Tibial nerve (tissue), 4 donors: ENCODE results near the gene CDK16.

Experiments
- CTCF ChIP-seq, 5 experiments: fragments of 200-600 bp in 3 of 5; fragments of 450-650 bp in 2 of 5; sonication (generic) in 3 of 5; IDR thresholded peaks; one replicate each; pipeline ENCODE4 v1.5.1; 2016 to 2019; ENCODE audit warnings: antibody characterized with exemption in 5 of 5, mild to moderate bottlenecking in 3 of 5, moderate library complexity in 2 of 5
- EP300 ChIP-seq, 2 donors: sonication (generic); formaldehyde crosslinking; IDR thresholded peaks; one replicate each; pipeline ENCODE4 v1.6.1; 2017; ENCODE audit warnings: antibody characterized with exemption in 2 of 2, mild to moderate bottlenecking in 1 of 2

- no peak for TF ChIP-seq EP300 (IDR thresholded peaks at IDR 0.05)
- TF ChIP-seq CTCF (IDR thresholded peaks at IDR 0.05) = no peak
These were observed 21.0 kb upstream of the CDK16 start for GRCh38 chrX:47197526-47197925.
